Peyer's patch (tissue), 4 donors: ENCODE data around the gene SLC22A9.

Experiments
- CTCF ChIP-seq, 6 experiments: fragments of 450-650 bp in 4 of 6; fragments of 200-600 bp in 2 of 6; sonication (generic) in 1 of 6; IDR thresholded peaks; one replicate each; pipeline ENCODE4 v1.5.1; 2017 to 2019; ENCODE audit warnings: antibody characterized with exemption in 6 of 6, mild to moderate bottlenecking in 3 of 6, moderate library complexity in 1 of 6
- POLR2A ChIP-seq, 2 donors: fragments of 450-650 bp; IDR thresholded peaks; one replicate each; pipeline ENCODE4 v1.5.1; 2017; ENCODE audit warnings: antibody characterized with exemption in 2 of 2, mild to moderate bottlenecking in 2 of 2, moderate library complexity in 2 of 2

GRCh38 chr11:63369165-63369970, at the start of gene SLC22A9:
- TF ChIP-seq CTCF (IDR thresholded peaks at IDR 0.05) (no peak), POLR2A (IDR thresholded peaks at IDR 0.05) (no peak)
